A549 (cell line): ENCODE data around the gene BCAP29.

Experiments used
- CEBPB ChIP-seq, 2 experiments: fragments of >200 bp in 1 of 2; sonication (Bioruptor Twin) in 1 of 2; formaldehyde crosslinking in 1 of 2; IDR thresholded peaks; 2 replicates each; pipeline ENCODE4 v1.6.1; 2012 to 2016
- CTCF ChIP-seq: fragments of >200 bp; sonication (Bioruptor Twin); formaldehyde crosslinking; IDR thresholded peaks from 3 replicates; pipeline ENCODE4 v1.5.1; 2016
- EHMT2 ChIP-seq: fragments of 200-600 bp; sonication (generic); IDR thresholded peaks from 2 replicates; pipeline ENCODE4 v1.6.1; 2016; ENCODE audit warnings: antibody characterized with exemption, low read depth, mild to moderate bottlenecking, moderate library complexity
- EP300 ChIP-seq, 2 experiments: fragments of >200 bp; sonication (Bioruptor Twin); formaldehyde crosslinking; IDR thresholded peaks; 2 replicates in 1 of 2; 3 replicates in 1 of 2; pipeline ENCODE4 v1.6.1; 2016 to 2017
- ESRRA ChIP-seq: fragments of 150-350 bp; IDR thresholded peaks from 2 replicates; pipeline ENCODE4 v1.6.1; 2014; ENCODE audit warnings: mild to moderate bottlenecking, low read length, borderline replicate concordance
- FOSL2 ChIP-seq, 2 experiments: fragments of 450-650 bp in 1 of 2; fragments of >200 bp in 1 of 2; sonication (Bioruptor Twin) in 1 of 2; formaldehyde crosslinking; IDR thresholded peaks; 2 replicates each; pipeline versions ENCODE4 v1.5.0 to v1.6.1; 2016 to 2020; ENCODE audit warnings: mild to moderate bottlenecking in 1 of 2, moderate library complexity in 1 of 2
- KDM1A ChIP-seq: fragments of 200-600 bp; sonication (generic); IDR thresholded peaks from 2 replicates; pipeline ENCODE4 v1.6.1; 2016; ENCODE audit warnings: low read depth, mild to moderate bottlenecking
- KDM5A ChIP-seq: fragments of 200-600 bp; sonication (generic); IDR thresholded peaks from 2 replicates; pipeline ENCODE4 v1.6.1; 2016; ENCODE audit warnings: antibody characterized with exemption, mild to moderate bottlenecking
- MAFK ChIP-seq: fragments of 450-650 bp; IDR thresholded peaks from 2 replicates; pipeline ENCODE4 v1.6.1; 2014; ENCODE audit not compliant: partially characterized antibody
- NPAS2 ChIP-seq: fragments of 250-450 bp; sonication (Bioruptor Pico); IDR thresholded peaks from 2 replicates; pipeline ENCODE4 v1.8.0; 2022; ENCODE audit warnings: mild to moderate bottlenecking, moderate library complexity, borderline replicate concordance
- NR3C1 ChIP-seq: fragments of >200 bp; sonication (Bioruptor Twin); formaldehyde crosslinking; IDR thresholded peaks from 3 replicates; pipeline ENCODE4 v1.6.1; 2017
- RAD21 ChIP-seq, 2 experiments: fragments of >200 bp in 1 of 2; sonication (Bioruptor Twin) in 1 of 2; formaldehyde crosslinking in 1 of 2; IDR thresholded peaks in 1 of 2; conservative IDR thresholded peaks in 1 of 2; 2 replicates in 1 of 2; 3 replicates in 1 of 2; pipeline ENCODE4 v1.6.1; 2012 to 2018; ENCODE audit warnings: inconsistent platforms in 1 of 2
- REST ChIP-seq: fragments of 200-600 bp; sonication (generic); IDR thresholded peaks from 2 replicates; pipeline ENCODE4 v1.6.1; 2016; ENCODE audit warnings: antibody characterized with exemption, mild to moderate bottlenecking, moderate library complexity

GRCh38 chr7:107600816-107601215 lies 20.8 kb downstream of the BCAP29 start:
- TF ChIP-seq KDM1A = no peak
- TF ChIP-seq CEBPB (IDR thresholded peaks at IDR 0.05) = no peak
- no peak for TF ChIP-seq CTCF
- no peak for TF ChIP-seq EHMT2
- TF ChIP-seq NR3C1 = no peak
- no peak for TF ChIP-seq KDM5A
- no peak for TF ChIP-seq MAFK
- TF ChIP-seq RAD21 (conservative IDR thresholded peaks at IDR 0.05 in 1 of 2, IDR thresholded peaks at IDR 0.05 in 1 of 2) = no peak
- TF ChIP-seq EP300 (IDR thresholded peaks at IDR 0.05) = no peak
- no peak for TF ChIP-seq NPAS2 (CRISPR knock-in tag)
- TF ChIP-seq ESRRA = no peak
- no peak for TF ChIP-seq REST
- no peak for TF ChIP-seq FOSL2 (IDR thresholded peaks at IDR 0.05)
- TF ChIP-seq FOSL2 (CRISPR knock-in tag; IDR thresholded peaks at IDR 0.05) = no peak
